Memory B cell (primary cell): ENCODE results near the gene LLGL2.

Source experiments
- ATAC-seq: fragments of 150-1000 bp; cut with Tn5 transposase; 2 replicates; pipeline ENCODE4 v1.10.0; 2021; ENCODE audit warnings: low read depth, mild to moderate bottlenecking, moderate library complexity
- DNase-seq, 2 donors: peaks; one replicate each; pipeline ENCODE4 v3.0.0; 2022; ENCODE audit warnings: low spot score in 2 of 2
- H3K27ac Mint-ChIP-seq: one replicate; pipeline ENCODE4 v1.8.0; 2022; ENCODE audit warnings: mild to moderate bottlenecking, moderate library complexity, mixed read lengths
- H3K27me3 Mint-ChIP-seq: one replicate; pipeline ENCODE4 v1.8.0; 2022; ENCODE audit warnings: mixed read lengths
- H3K36me3 Mint-ChIP-seq: one replicate; pipeline ENCODE4 v1.8.0; 2022; ENCODE audit warnings: mild to moderate bottlenecking, mixed read lengths
- H3K4me1 Mint-ChIP-seq: one replicate; pipeline ENCODE4 v1.8.0; 2022; ENCODE audit warnings: mixed read lengths
- H3K4me3 Mint-ChIP-seq: one replicate; pipeline ENCODE4 v1.8.0; 2022; ENCODE audit warnings: mild to moderate bottlenecking, moderate library complexity, mixed read lengths
- H3K9me3 Mint-ChIP-seq: one replicate; pipeline ENCODE4 v1.8.0; 2022; ENCODE audit warnings: mixed read lengths

The LLGL2 gene

GRCh38 chr17:75551266-75551665, 25.8 kb downstream of the LLGL2 start:
- no peaks in the 10 kb centered on the region for H3K9me3 Mint-ChIP-seq
- no peak overlapping the region for H3K27ac Mint-ChIP-seq
- peaks cover 4% of the 10 kb centered on the region for H3K4me1 Mint-ChIP-seq
- peaks cover 3% of the 10 kb centered on the region for H3K36me3 Mint-ChIP-seq
- H3K4me3 Mint-ChIP-seq, result no peak overlapping the region
- no peak for DNase-seq
- no peaks in the 10 kb centered on the region for H3K27me3 Mint-ChIP-seq
- no peak for ATAC-seq

- no peak overlapping the region for H3K27ac Mint-ChIP-seq
- H3K4me3 Mint-ChIP-seq, result no peak overlapping the region
- H3K36me3 Mint-ChIP-seq, result peaks cover 1% of the 10 kb centered on the region
- DNase-seq (no peak), ATAC-seq (no peak)
- no peaks in the 10 kb centered on the region for H3K27me3 Mint-ChIP-seq
- H3K4me1 Mint-ChIP-seq, result peaks cover 4% of the 10 kb centered on the region
- no peaks in the 10 kb centered on the region for H3K9me3 Mint-ChIP-seq
Measured at GRCh38 chr17:75552425-75553294, 27.2 kb downstream of the LLGL2 start.

- H3K4me1 Mint-ChIP-seq, result peaks cover 4% of the 10 kb centered on the region
- no peaks in the 10 kb centered on the region for H3K9me3 Mint-ChIP-seq
- DNase-seq (no peak), ATAC-seq (no peak)
- H3K27me3 Mint-ChIP-seq, result no peaks in the 10 kb centered on the region
- H3K27ac Mint-ChIP-seq, result no peak overlapping the region
- H3K36me3 Mint-ChIP-seq, result peaks cover 1% of the 10 kb centered on the region
- no peak overlapping the region for H3K4me3 Mint-ChIP-seq
Measured at GRCh38 chr17:75553295-75554110, 28.0 kb downstream of the LLGL2 start.

GRCh38 chr17:75555679-75556153, 30.2 kb downstream of the LLGL2 start:
- no peak for DNase-seq
- H3K36me3 Mint-ChIP-seq, result peaks cover 4% of the 10 kb centered on the region
- no peak overlapping the region for H3K4me3 Mint-ChIP-seq
- no peaks in the 10 kb centered on the region for H3K4me1 Mint-ChIP-seq
- no peaks in the 10 kb centered on the region for H3K9me3 Mint-ChIP-seq
- H3K27ac Mint-ChIP-seq, result no peak overlapping the region
- H3K27me3 Mint-ChIP-seq, result no peaks in the 10 kb centered on the region
- no peak for ATAC-seq

- ATAC-seq (no peak), DNase-seq (no peak)
- Mint-ChIP-seq H3K9me3 (no peaks in the 10 kb centered on the region), H3K4me1 (no peaks in the 10 kb centered on the region), H3K36me3 (peaks cover 4% of the 10 kb centered on the region), H3K4me3 (no peak overlapping the region), H3K27me3 (no peaks in the 10 kb centered on the region), H3K27ac (no peak overlapping the region)
Measured at GRCh38 chr17:75557075-75557851, 31.8 kb downstream of the LLGL2 start.

- DNase-seq (no peak), ATAC-seq (no peak)
- Mint-ChIP-seq H3K9me3 (no peaks in the 10 kb centered on the region), H3K27ac (no peak overlapping the region), H3K4me1 (no peaks in the 10 kb centered on the region), H3K27me3 (no peaks in the 10 kb centered on the region), H3K36me3 (peaks cover 2% of the 10 kb centered on the region), H3K4me3 (no peak overlapping the region)
Measured at GRCh38 chr17:75557852-75558665, 32.6 kb downstream of the LLGL2 start.

GRCh38 chr17:75558666-75559530, 33.4 kb downstream of the LLGL2 start:
- no peak for ATAC-seq
- no peaks in the 10 kb centered on the region for H3K9me3 Mint-ChIP-seq

GRCh38 chr17:75559958-75560533, 34.5 kb downstream of the LLGL2 start:
- Mint-ChIP-seq H3K27ac (no peak overlapping the region), H3K9me3 (no peaks in the 10 kb centered on the region), H3K4me1 (no peaks in the 10 kb centered on the region), H3K27me3 (no peaks in the 10 kb centered on the region), H3K36me3 (peaks cover 2% of the 10 kb centered on the region), H3K4me3 (no peak overlapping the region)
- ATAC-seq (no peak), DNase-seq (no peak)

More at GRCh38 chr17:75558666-75559530, 33.4 kb downstream of the LLGL2 start:
- H3K36me3 Mint-ChIP-seq, result peaks cover 2% of the 10 kb centered on the region
- DNase-seq, result no peak
- no peak overlapping the region for H3K27ac Mint-ChIP-seq
- H3K27me3 Mint-ChIP-seq, result no peaks in the 10 kb centered on the region
- H3K4me3 Mint-ChIP-seq, result no peak overlapping the region
- H3K4me1 Mint-ChIP-seq, result no peaks in the 10 kb centered on the region

- H3K4me1 Mint-ChIP-seq, result peaks cover 12% of the 10 kb centered on the region
- H3K36me3 Mint-ChIP-seq, result peaks cover 4% of the 10 kb centered on the region
- H3K27me3 Mint-ChIP-seq, result no peaks in the 10 kb centered on the region
- H3K9me3 Mint-ChIP-seq, result no peaks in the 10 kb centered on the region
- DNase-seq (no peak), ATAC-seq (no peak)
- H3K4me3 Mint-ChIP-seq, result no peak overlapping the region
- H3K27ac Mint-ChIP-seq, result no peak overlapping the region
Measured at GRCh38 chr17:75561927-75562603, 36.6 kb downstream of the LLGL2 start.

- Mint-ChIP-seq H3K27me3 (no peaks in the 10 kb centered on the region), H3K27ac (no peak overlapping the region), H3K4me1 (peaks cover 12% of the 10 kb centered on the region), H3K4me3 (no peak overlapping the region), H3K9me3 (no peaks in the 10 kb centered on the region), H3K36me3 (peaks cover 4% of the 10 kb centered on the region)
- DNase-seq (no peak), ATAC-seq (no peak)
Measured at GRCh38 chr17:75563063-75563758, 37.7 kb downstream of the LLGL2 start.

GRCh38 chr17:75564195-75564594, 38.7 kb downstream of the LLGL2 start:
- no peak for ATAC-seq
- DNase-seq, result no peak
- Mint-ChIP-seq H3K9me3 (no peaks in the 10 kb centered on the region), H3K27me3 (no peaks in the 10 kb centered on the region), H3K27ac (no peak overlapping the region), H3K36me3 (peaks cover 2% of the 10 kb centered on the region), H3K4me1 (peaks cover 12% of the 10 kb centered on the region), H3K4me3 (no peak overlapping the region)
